ENCODE results near the gene RAVER2. TPM values are rescaled to one million over a fixed set of nuclear protein-coding genes. Genes with fewer than 3 reads are reported as not detected.

The RAVER2 gene
- total RNA-seq, 1 donor from 2014 or later: 12.8 TPM

GRCh38 chr1:64844609-64845008 is 99.7 kb downstream of the RAVER2 start:
- H3K36me3 ChIP-seq: peaks cover 93% of the 10 kb centered on the region

GRCh38 chr1:64845831-64846425 is 101.1 kb downstream of the RAVER2 start:
- no peak for TF ChIP-seq CTCF (IDR thresholded peaks at IDR 0.05)
- no peak for ATAC-seq
- H3K27me3 ChIP-seq: no peaks in the 10 kb centered on the region
- no peak for DNase-seq
- no peaks in the 10 kb centered on the region for H3K4me1 ChIP-seq
- no peak overlapping the region for H3K4me3 ChIP-seq
- H3K27ac ChIP-seq: no peak overlapping the region
- intact Hi-C loops (cut with DNase I): no loop called here
- H3K9me3 ChIP-seq: no peaks in the 10 kb centered on the region
- H3K36me3 ChIP-seq: peaks cover 93% of the 10 kb centered on the region

More at GRCh38 chr1:64844609-64845008, 99.7 kb downstream of the RAVER2 start:
- Histone ChIP-seq H3K27ac (no peak overlapping the region), H3K9me3 (no peaks in the 10 kb centered on the region), H3K4me1 (no peaks in the 10 kb centered on the region), H3K27me3 (no peaks in the 10 kb centered on the region), H3K4me3 (no peak overlapping the region)
- no peak for DNase-seq
- TF ChIP-seq CTCF (IDR thresholded peaks at IDR 0.05): no peak
- ATAC-seq: no peak
- intact Hi-C loops (cut with DNase I): no loop called here

- peaks cover 93% of the 10 kb centered on the region for H3K36me3 ChIP-seq
- TF ChIP-seq CTCF (IDR thresholded peaks at IDR 0.05): no peak
- no peaks in the 10 kb centered on the region for H3K9me3 ChIP-seq
- no peak overlapping the region for H3K27ac ChIP-seq
- no peaks in the 10 kb centered on the region for H3K27me3 ChIP-seq
- H3K4me1 ChIP-seq: no peaks in the 10 kb centered on the region
- no peak for DNase-seq
- no peak overlapping the region for H3K4me3 ChIP-seq
- no peak for ATAC-seq
- intact Hi-C loops (cut with DNase I): no loop called here
Observed at GRCh38 chr1:64846573-64847430, 101.9 kb downstream of the RAVER2 start.

GRCh38 chr1:64847666-64848065 is 102.8 kb downstream of the RAVER2 start:
- DNase-seq (no peak), ATAC-seq (no peak)
- Histone ChIP-seq H3K27me3 (no peaks in the 10 kb centered on the region), H3K27ac (no peak overlapping the region), H3K9me3 (no peaks in the 10 kb centered on the region), H3K4me1 (no peaks in the 10 kb centered on the region), H3K4me3 (no peak overlapping the region), H3K36me3 (peaks cover 98% of the 10 kb centered on the region)
- TF ChIP-seq CTCF (IDR thresholded peaks at IDR 0.05): no peak
- intact Hi-C loops (cut with DNase I): no loop called here

- ATAC-seq (no peak), DNase-seq (no peak)
- TF ChIP-seq CTCF (IDR thresholded peaks at IDR 0.05): no peak
- no peak overlapping the region for H3K27ac ChIP-seq
- no peaks in the 10 kb centered on the region for H3K4me1 ChIP-seq
- H3K27me3 ChIP-seq: no peaks in the 10 kb centered on the region
- intact Hi-C loops (cut with DNase I): no loop called here
- H3K4me3 ChIP-seq: no peak overlapping the region
- H3K9me3 ChIP-seq: no peaks in the 10 kb centered on the region
- peaks cover 98% of the 10 kb centered on the region for H3K36me3 ChIP-seq
Observed at GRCh38 chr1:64848136-64848535, 103.3 kb downstream of the RAVER2 start.
